Measurements from ENCODE around the gene PTPRN. TPM values are rescaled to one million over a fixed set of nuclear protein-coding genes. Genes with fewer than 3 reads are reported as not detected.

The PTPRN gene
- total RNA-seq, 1 donor from 2014 or later: not detected

GRCh38 chr2:219282375-219282774 lies 26.8 kb downstream of the PTPRN start:
- Histone ChIP-seq H3K27ac (ENCODE audit: low read depth, low read length) (no peak overlapping the region), H3K27me3 (ENCODE audit: control insufficient read depth in 3 of 3, insufficient read depth in 3 of 3, low read length in 3 of 3) (no peaks in the 10 kb centered on the region), H3K4me1 (ENCODE audit: control insufficient read depth in 3 of 3, insufficient read depth in 3 of 3, low read length in 3 of 3) (peaks cover 32 to 55% (median 35%) of the 10 kb centered on the region in 3 donors)

DNA sequence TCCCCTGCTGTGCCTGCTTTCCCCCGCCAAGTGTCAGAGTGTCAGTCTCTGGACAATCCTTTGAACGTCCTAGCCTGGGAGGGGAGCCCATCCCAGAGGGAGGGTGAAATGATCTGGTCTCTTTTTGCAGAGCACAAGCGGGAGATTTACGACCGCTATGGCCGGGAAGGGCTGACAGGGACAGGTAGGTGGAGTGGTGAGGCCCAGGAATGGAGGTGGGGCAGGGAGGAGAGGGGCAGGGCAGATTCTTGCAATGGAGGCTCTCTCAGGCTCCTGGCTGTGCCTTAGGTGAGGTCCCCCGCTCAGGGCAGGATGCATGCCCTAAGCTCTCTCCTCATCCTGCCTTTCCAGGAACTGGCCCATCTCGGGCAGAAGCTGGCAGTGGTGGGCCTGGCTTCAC lies 27.6 kb downstream of the PTPRN start:
- Histone ChIP-seq H3K4me1 (ENCODE audit: control insufficient read depth in 3 of 3, insufficient read depth in 3 of 3, low read length in 3 of 3) (peaks cover 32 to 52% (median 36%) of the 10 kb centered on the region in 3 donors), H3K27me3 (ENCODE audit: control insufficient read depth in 3 of 3, insufficient read depth in 3 of 3, low read length in 3 of 3) (no peaks in the 10 kb centered on the region), H3K36me3 (ENCODE audit: control insufficient read depth in 3 of 3, insufficient read depth in 3 of 3, low read length in 3 of 3) (peaks cover 54 to 59% (median 58%) of the 10 kb centered on the region in 3 donors), H3K4me3 (ENCODE audit: low read length in 3 of 3) (no peak overlapping the region), H3K9me3 (ENCODE audit: control insufficient read depth in 3 of 3, low read length in 3 of 3) (no peaks in the 10 kb centered on the region), H3K9ac (ENCODE audit: low read depth in 1 of 3, low read length in 3 of 3) (peak overlapping the region in 1 of 3 donors; percentile 12), H3K27ac (ENCODE audit: low read depth, low read length) (no peak overlapping the region)

More at GRCh38 chr2:219282375-219282774, 26.8 kb downstream of the PTPRN start:
- peaks cover 54 to 59% (median 58%) of the 10 kb centered on the region in 3 donors for H3K36me3 ChIP-seq (ENCODE audit: control insufficient read depth in 3 of 3, insufficient read depth in 3 of 3, low read length in 3 of 3)
- no peaks in the 10 kb centered on the region for H3K9me3 ChIP-seq (ENCODE audit: control insufficient read depth in 3 of 3, low read length in 3 of 3)
- H3K4me3 ChIP-seq (ENCODE audit: low read length in 3 of 3): no peak overlapping the region
- no peak overlapping the region for H3K9ac ChIP-seq (ENCODE audit: low read depth in 1 of 3, low read length in 3 of 3)

DNA sequence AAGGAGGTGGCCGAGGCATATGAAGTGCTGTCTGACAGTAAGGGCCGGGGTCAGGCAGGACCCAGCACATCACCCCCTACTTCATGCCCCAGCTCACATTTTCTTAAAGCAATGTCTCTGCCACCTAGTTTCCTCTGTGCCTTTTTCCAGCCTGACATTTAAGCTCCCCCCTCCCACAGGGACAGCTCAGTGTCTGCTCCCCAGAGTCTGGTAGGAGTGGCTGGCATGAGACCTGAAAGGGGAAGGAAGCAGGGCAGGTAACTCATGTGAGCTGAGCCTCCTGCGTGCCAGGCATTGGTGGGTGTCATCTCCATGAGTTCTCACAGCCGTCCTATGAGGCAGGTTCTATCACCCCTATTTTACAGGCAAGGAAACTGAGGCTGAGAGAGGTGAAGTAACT lies 28.6 kb downstream of the PTPRN start:
- Histone ChIP-seq H3K4me1 (ENCODE audit: control insufficient read depth in 3 of 3, insufficient read depth in 3 of 3, low read length in 3 of 3) (peaks cover 30 to 45% (median 31%) of the 10 kb centered on the region in 3 donors), H3K27me3 (ENCODE audit: control insufficient read depth in 3 of 3, insufficient read depth in 3 of 3, low read length in 3 of 3) (no peaks in the 10 kb centered on the region), H3K9ac (ENCODE audit: low read depth in 1 of 3, low read length in 3 of 3) (peak overlapping the region in 1 of 3 donors; percentile 94), H3K36me3 (ENCODE audit: control insufficient read depth in 3 of 3, insufficient read depth in 3 of 3, low read length in 3 of 3) (peaks cover 52 to 53% (median 53%) of the 10 kb centered on the region in 3 donors), H3K4me3 (ENCODE audit: low read length in 3 of 3) (peak overlapping the region in 2 of 3 donors; percentile 88 to 92), H3K27ac (ENCODE audit: low read depth, low read length) (no peak overlapping the region), H3K9me3 (ENCODE audit: control insufficient read depth in 3 of 3, low read length in 3 of 3) (no peaks in the 10 kb centered on the region)

DNA sequence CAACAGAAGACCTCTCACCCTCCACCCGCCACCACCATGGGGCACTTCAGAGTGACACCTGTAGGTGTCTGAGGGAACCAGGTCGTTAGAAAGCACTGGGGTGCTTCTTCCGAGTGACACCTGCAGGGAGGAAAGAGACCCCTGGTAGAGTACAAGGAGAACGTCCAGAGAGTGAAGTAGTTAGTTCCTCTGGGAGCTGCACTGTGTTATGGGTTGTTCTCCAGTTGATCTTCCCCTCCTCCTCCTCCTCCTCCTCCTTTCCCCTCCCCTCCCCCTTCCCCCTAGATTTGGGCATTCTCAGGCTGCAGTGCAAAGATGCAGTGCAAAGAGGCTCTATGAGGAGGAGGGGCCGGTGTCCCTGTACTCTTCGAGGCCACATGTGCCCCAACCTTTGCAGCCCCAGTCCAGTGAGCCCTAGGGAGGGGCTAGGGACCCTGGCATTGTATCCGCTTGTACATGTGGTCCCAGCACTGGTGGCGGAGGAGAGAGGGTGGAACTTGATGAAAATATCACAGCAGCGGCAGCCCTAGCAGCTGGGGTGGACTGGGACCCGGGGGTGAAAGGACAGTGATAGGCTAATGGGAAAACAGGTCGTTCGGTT lies 29.2 kb downstream of the PTPRN start:
- H3K9me3 ChIP-seq (ENCODE audit: control insufficient read depth in 3 of 3, low read length in 3 of 3): no peaks in the 10 kb centered on the region
- H3K36me3 ChIP-seq (ENCODE audit: control insufficient read depth in 3 of 3, insufficient read depth in 3 of 3, low read length in 3 of 3): peaks cover 46 to 47% (median 46%) of the 10 kb centered on the region in 3 donors
- peak overlapping the region; percentile 90 to 94 (median 91) for H3K9ac ChIP-seq (ENCODE audit: low read depth in 1 of 3, low read length in 3 of 3)
- peak overlapping the region; percentile 87 to 92 (median 88) for H3K4me3 ChIP-seq (ENCODE audit: low read length in 3 of 3)
- H3K27ac ChIP-seq (ENCODE audit: low read depth, low read length): peak overlapping the region; percentile 90
- H3K27me3 ChIP-seq (ENCODE audit: control insufficient read depth in 3 of 3, insufficient read depth in 3 of 3, low read length in 3 of 3): no peaks in the 10 kb centered on the region
- H3K4me1 ChIP-seq (ENCODE audit: control insufficient read depth in 3 of 3, insufficient read depth in 3 of 3, low read length in 3 of 3): peaks cover 29 to 44% (median 30%) of the 10 kb centered on the region in 3 donors

DNA sequence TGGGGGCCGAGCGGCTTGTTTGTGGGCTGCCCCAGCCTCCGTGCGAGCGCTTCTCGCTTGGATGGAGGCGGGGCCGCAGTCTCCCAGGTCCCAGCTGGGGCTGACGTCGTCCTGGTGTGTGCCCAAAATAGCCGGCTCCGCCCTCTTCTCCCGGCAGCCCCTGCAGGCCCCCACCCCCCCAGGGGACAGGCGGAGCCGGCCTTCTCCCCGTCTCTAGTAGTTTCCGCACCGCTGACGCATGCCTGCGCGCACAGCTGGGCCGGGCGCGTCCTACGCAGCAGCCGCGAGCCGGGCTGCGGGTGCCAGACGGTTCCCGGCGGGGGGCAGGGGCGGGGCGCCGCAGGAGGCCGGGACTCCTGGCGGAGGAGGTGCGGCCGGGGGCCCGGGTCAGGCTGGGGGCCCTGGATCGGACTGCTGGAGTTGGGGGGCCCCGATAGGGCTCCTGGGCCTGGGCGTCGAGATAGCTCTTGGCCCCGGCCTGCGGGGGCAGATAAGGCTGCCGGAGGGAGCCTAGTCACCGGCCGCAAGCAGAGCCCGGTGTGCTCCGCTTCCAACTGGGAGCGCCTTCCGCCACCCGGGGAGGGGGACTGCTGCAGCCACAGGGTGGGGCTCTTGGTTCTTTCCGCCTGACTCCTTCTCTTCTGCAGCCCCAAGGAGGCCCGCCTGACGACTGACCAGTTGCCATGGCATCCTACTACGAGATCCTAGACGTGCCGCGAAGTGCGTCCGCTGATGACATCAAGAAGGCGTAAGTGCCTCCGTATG lies 29.9 kb downstream of the PTPRN start, which contains the start of gene DNAJB2:
TSS of gene DNAJB2 (plus strand) at position 216 of the 765 bp plus-strand sequence. CDS start at position 684, 468 bp downstream.
- no peaks in the 10 kb centered on the region for H3K27me3 ChIP-seq (ENCODE audit: control insufficient read depth in 3 of 3, insufficient read depth in 3 of 3, low read length in 3 of 3)
- peaks cover 39 to 40% (median 39%) of the 10 kb centered on the region in 3 donors for H3K36me3 ChIP-seq (ENCODE audit: control insufficient read depth in 3 of 3, insufficient read depth in 3 of 3, low read length in 3 of 3)
- H3K9me3 ChIP-seq (ENCODE audit: control insufficient read depth in 3 of 3, low read length in 3 of 3): no peaks in the 10 kb centered on the region
- H3K4me3 ChIP-seq (ENCODE audit: low read length in 3 of 3): peak within 1 kb of the TSS; percentile 87 to 92 (median 88)
- peak within 1 kb of the TSS; percentile 90 for H3K27ac ChIP-seq (ENCODE audit: low read depth, low read length)
- peaks cover 33 to 49% (median 35%) of the 10 kb centered on the region in 3 donors for H3K4me1 ChIP-seq (ENCODE audit: control insufficient read depth in 3 of 3, insufficient read depth in 3 of 3, low read length in 3 of 3)
- peak within 1 kb of the TSS; percentile 90 to 94 (median 91) for H3K9ac ChIP-seq (ENCODE audit: low read depth in 1 of 3, low read length in 3 of 3)

- peak overlapping the region; percentile 36 to 77 (median 71) for H3K4me3 ChIP-seq (ENCODE audit: low read length in 3 of 3)
- peak overlapping the region; percentile 80 to 90 (median 86) for H3K9ac ChIP-seq (ENCODE audit: low read depth in 1 of 3, low read length in 3 of 3)
- no peaks in the 10 kb centered on the region for H3K27me3 ChIP-seq (ENCODE audit: control insufficient read depth in 3 of 3, insufficient read depth in 3 of 3, low read length in 3 of 3)
- peaks cover 33 to 35% (median 33%) of the 10 kb centered on the region in 3 donors for H3K36me3 ChIP-seq (ENCODE audit: control insufficient read depth in 3 of 3, insufficient read depth in 3 of 3, low read length in 3 of 3)
- peaks cover 38 to 56% (median 40%) of the 10 kb centered on the region in 3 donors for H3K4me1 ChIP-seq (ENCODE audit: control insufficient read depth in 3 of 3, insufficient read depth in 3 of 3, low read length in 3 of 3)
- peak overlapping the region; percentile 90 for H3K27ac ChIP-seq (ENCODE audit: low read depth, low read length)
- H3K9me3 ChIP-seq (ENCODE audit: control insufficient read depth in 3 of 3, low read length in 3 of 3): no peaks in the 10 kb centered on the region
Observed at GRCh38 chr2:219278655-219279150, 30.5 kb downstream of the PTPRN start.

- H3K36me3 ChIP-seq (ENCODE audit: control insufficient read depth in 3 of 3, insufficient read depth in 3 of 3, low read length in 3 of 3): peaks cover 25 to 28% (median 26%) of the 10 kb centered on the region in 3 donors
- H3K27ac ChIP-seq (ENCODE audit: low read depth, low read length): peak overlapping the region; percentile 90
- H3K9ac ChIP-seq (ENCODE audit: low read depth in 1 of 3, low read length in 3 of 3): peak overlapping the region; percentile 80 to 90 (median 86)
- H3K27me3 ChIP-seq (ENCODE audit: control insufficient read depth in 3 of 3, insufficient read depth in 3 of 3, low read length in 3 of 3): no peaks in the 10 kb centered on the region
- H3K4me1 ChIP-seq (ENCODE audit: control insufficient read depth in 3 of 3, insufficient read depth in 3 of 3, low read length in 3 of 3): peaks cover 38 to 57% (median 40%) of the 10 kb centered on the region in 3 donors
- peak overlapping the region; percentile 56 to 77 (median 67) for H3K4me3 ChIP-seq (ENCODE audit: low read length in 3 of 3)
- no peaks in the 10 kb centered on the region for H3K9me3 ChIP-seq (ENCODE audit: control insufficient read depth in 3 of 3, low read length in 3 of 3)
Observed at GRCh38 chr2:219277703-219278654, 31.2 kb downstream of the PTPRN start.

- Histone ChIP-seq H3K27me3 (ENCODE audit: control insufficient read depth in 3 of 3, insufficient read depth in 3 of 3, low read length in 3 of 3) (no peaks in the 10 kb centered on the region), H3K4me1 (ENCODE audit: control insufficient read depth in 3 of 3, insufficient read depth in 3 of 3, low read length in 3 of 3) (peaks cover 24 to 37% (median 28%) of the 10 kb centered on the region in 3 donors), H3K27ac (ENCODE audit: low read depth, low read length) (peak overlapping the region; percentile 88), H3K4me3 (ENCODE audit: low read length in 3 of 3) (peak overlapping the region in 1 of 3 donors; percentile 58), H3K36me3 (ENCODE audit: control insufficient read depth in 3 of 3, insufficient read depth in 3 of 3, low read length in 3 of 3) (no peaks in the 10 kb centered on the region), H3K9ac (ENCODE audit: low read depth in 1 of 3, low read length in 3 of 3) (peak overlapping the region; percentile 16 to 79 (median 47)), H3K9me3 (ENCODE audit: control insufficient read depth in 3 of 3, low read length in 3 of 3) (no peaks in the 10 kb centered on the region)
Observed at GRCh38 chr2:219274361-219274921, 34.8 kb downstream of the PTPRN start.

GRCh38 chr2:219273937-219274336 lies 35.3 kb downstream of the PTPRN start:
- H3K4me1 ChIP-seq (ENCODE audit: control insufficient read depth in 3 of 3, insufficient read depth in 3 of 3, low read length in 3 of 3): peaks cover 24 to 39% (median 30%) of the 10 kb centered on the region in 3 donors
- H3K9me3 ChIP-seq (ENCODE audit: control insufficient read depth in 3 of 3, low read length in 3 of 3): no peaks in the 10 kb centered on the region
- H3K27me3 ChIP-seq (ENCODE audit: control insufficient read depth in 3 of 3, insufficient read depth in 3 of 3, low read length in 3 of 3): no peaks in the 10 kb centered on the region
- H3K9ac ChIP-seq (ENCODE audit: low read depth in 1 of 3, low read length in 3 of 3): peak overlapping the region; percentile 16 to 79 (median 47)
- H3K36me3 ChIP-seq (ENCODE audit: control insufficient read depth in 3 of 3, insufficient read depth in 3 of 3, low read length in 3 of 3): no peaks in the 10 kb centered on the region
- H3K27ac ChIP-seq (ENCODE audit: low read depth, low read length): peak overlapping the region; percentile 88
- peak overlapping the region in 1 of 3 donors; percentile 58 for H3K4me3 ChIP-seq (ENCODE audit: low read length in 3 of 3)

Data from skeletal muscle tissue (tissue), 4 donors.